Measurements from ENCODE around the gene AHNAK.

GRCh38 chr11:62420882-62421281 is 125.7 kb downstream of the AHNAK start:
- TF ChIP-seq CTCF (conservative IDR thresholded peaks at IDR 0.05; ENCODE audit: low read length), result no peak
- TF ChIP-seq EZH2phosphoT487 (IDR thresholded peaks at IDR 0.05; ENCODE audit: borderline replicate concordance, low read depth, low read length), result no peak

All from OCI-LY7 (cell line).